ENCODE results near the gene NTRK2.

Gene NTRK2

DNA sequence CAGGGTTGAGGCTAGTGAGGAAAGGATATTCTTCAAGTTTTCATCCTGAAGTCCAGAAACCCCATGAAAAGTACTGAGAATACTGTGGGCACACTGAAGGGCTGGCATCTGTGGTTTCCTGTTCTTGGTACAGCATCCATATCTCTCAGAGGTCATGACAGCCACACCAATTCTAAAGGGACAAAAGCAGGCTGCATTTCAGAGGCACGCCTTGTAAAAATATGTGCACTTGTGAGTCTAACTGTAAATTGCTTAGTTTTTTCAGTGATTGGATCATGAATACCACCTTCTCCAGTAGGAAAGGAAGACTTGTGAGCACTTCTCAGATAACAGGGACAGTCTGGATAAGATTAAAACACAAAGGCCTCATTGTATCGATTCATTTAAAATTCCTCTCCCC, 230.9 kb downstream of the NTRK2 start:
- no peak for DNase-seq

- no peak for DNase-seq
These were observed 234.4 kb downstream of the NTRK2 start for GRCh38 chr9:84903963-84904362.

DNA sequence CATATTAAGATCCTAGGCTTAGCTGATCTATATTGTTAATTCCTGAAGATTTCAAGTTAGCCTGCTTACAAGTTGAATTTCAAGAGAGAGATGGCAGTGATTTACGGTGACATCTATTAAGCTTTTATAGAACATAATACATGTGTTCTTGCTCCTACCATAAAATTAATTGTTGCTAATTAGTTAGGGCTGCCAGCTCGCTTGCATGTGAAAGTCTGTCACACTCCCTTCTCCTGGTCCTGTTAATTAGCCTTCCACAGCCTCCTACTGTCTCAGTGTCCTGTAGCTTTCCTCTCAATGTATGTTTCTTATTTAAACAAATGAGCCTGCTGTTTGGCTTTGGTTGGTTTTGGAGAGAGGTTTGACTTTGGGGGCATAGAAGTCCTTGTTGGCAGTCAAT, 247.2 kb downstream of the NTRK2 start:
- DNase-seq = no peak

- DNase-seq = no peak
These were observed 248.0 kb downstream of the NTRK2 start for GRCh38 chr9:84917366-84918070.

- no peak for DNase-seq
These were observed 249.9 kb downstream of the NTRK2 start for GRCh38 chr9:84919440-84919839.

DNA sequence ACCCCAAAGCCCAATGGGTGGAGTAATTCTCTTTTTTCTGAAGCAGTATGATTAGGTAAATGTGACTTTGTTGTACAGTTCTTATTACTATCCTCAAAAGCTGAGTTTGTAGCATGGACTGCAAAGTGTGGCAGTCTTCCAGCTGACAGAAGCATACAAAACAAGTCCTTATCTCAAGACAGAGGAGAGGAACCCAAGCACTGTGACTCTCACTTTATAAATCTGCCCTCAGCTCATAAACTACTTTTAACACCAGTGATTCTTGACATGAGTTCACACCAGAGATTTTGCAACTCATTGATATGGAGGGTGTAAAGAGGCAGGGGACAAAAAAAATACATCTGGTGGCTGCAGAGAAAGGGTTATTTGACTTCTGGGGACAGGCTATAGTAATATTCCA, 251.6 kb downstream of the NTRK2 start:
- no peak for DNase-seq

GRCh38 chr9:84922051-84922450, 252.5 kb downstream of the NTRK2 start:
- DNase-seq = no peak

GRCh38 chr9:84924266-84924665, 254.7 kb downstream of the NTRK2 start:
- no peak for DNase-seq

GRCh38 chr9:84925225-84925872, 255.8 kb downstream of the NTRK2 start:
- DNase-seq = no peak

DNA sequence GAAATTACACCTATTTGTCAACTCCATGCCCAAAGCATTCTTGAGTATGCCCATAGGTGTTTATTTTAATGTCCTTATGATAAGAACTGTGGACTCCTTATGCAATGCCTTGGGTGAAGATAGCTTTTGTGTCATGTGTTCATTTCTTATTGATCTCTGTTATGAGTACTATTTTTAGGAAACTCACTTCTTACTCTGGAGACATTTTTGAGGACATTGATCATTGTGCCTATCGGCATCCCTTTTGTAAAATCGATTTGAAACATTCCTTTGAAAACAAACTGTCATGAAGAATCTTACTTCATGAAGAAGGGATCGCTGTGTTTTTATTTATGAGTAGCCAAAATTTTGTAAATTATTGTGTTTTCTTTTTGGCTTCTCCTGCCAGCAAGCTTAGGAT, 257.3 kb downstream of the NTRK2 start:
- DNase-seq = no peak

- no peak for DNase-seq
These were observed 258.9 kb downstream of the NTRK2 start for GRCh38 chr9:84928419-84928818.

DNA sequence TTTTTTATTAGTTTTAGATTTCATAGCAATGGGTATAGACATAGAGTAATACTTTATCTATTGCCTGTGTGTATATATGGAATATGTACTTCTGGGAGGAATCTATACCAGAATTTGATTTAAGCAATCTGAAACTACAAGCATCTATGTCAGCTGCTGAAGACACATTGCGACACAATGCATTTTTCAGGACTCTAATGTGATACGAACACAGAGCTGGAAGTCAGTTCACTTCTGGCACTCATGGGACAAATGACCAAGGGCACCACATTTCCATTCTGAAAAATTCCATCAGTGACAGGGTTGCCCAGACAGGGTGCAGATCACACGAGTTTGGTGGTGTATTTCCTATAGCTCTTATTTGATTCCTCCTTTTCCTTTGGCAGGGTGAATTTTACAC, 259.5 kb downstream of the NTRK2 start:
- no peak for DNase-seq

- no peak for DNase-seq
These were observed 263.5 kb downstream of the NTRK2 start for GRCh38 chr9:84932915-84933527.

DNA sequence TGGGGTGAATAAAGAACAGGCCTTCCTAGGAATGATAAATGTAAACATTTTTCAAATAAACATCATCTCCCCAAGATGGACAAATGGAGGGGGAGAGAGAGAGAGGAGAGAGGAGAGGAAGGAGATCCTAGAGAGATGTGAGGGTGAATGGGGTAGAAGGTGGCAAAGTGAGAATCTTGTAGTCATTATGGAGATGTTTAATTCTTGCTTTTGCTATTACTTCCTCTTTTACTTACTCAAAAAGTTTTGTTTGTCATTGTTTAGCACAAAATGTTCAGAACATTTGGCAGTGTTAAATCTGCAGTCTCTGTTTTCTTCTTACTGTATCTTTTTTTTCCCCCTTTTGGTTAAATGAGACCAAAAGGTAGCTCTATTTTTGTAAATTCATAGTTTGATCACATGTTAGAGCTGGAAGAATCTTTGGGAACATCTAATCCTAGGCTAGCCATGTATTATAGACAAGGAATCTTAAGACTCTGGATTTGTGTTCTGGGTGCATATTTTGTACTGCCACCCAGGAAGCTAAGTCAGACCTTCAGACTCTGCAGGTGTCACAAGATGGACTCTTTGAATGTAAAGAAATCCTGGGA, 266.1 kb downstream of the NTRK2 start:
- DNase-seq = no peak

DNA sequence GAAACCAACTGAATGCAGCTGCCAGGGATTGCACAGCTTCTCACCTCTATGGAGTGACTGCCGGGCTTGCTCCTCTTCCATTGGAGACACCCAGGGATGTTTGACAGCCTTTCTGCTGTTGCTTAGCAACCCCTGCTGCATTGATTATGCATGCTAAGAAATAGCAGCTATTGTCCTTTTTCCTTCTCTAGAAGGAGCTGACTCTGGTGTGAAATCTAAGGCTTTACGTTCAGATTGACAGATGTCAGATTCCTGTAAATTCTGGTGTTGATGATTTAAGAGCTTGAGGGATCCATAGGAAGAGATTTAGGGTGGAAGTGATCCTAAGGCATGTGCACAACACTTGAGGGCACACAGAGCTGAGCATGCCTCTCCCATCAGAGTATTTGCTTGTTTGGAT, 267.7 kb downstream of the NTRK2 start:
- no peak for DNase-seq

GRCh38 chr9:84937581-84937980, 268.1 kb downstream of the NTRK2 start:
- DNase-seq = no peak

DNA sequence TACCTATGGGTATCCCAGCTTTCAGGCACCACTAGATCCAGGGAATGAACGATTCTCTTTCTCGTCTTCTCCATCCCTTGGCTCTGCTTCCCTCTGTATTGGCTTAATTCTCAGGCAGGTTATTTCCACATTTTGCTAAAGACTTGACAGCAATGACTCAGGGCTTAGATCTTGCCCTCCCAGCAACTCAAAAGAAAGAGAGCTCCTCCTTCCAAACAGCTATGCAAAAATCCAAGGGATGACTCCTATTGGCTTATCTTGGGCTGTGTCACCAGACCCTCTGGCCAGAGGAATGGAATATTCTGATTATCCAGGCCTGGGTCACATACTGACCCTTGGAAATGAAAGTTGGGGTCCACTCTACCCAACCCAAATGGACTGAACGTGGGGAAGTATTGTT, 270.2 kb downstream of the NTRK2 start:
- no peak for DNase-seq

- no peak for DNase-seq
These were observed 270.8 kb downstream of the NTRK2 start for GRCh38 chr9:84940294-84940693.

DNA sequence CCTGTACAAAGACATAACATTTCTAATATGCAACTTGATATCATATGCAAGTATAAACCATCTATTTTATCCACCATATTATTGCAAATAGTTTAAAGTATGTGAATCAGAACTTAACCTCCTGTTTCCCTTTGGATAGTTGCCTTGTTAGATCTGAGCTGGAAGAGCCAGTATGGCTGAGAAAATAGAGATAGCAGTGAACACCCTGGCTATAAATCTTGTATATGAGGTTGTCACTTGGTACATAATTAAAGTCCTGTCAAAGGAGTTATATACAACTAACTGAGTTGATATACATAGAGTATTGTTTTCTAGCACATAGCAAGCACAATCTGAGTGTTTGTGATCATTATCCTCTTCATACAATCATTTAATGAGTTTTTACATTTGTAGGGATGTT, 272.3 kb downstream of the NTRK2 start:
- DNase-seq = no peak

DNA sequence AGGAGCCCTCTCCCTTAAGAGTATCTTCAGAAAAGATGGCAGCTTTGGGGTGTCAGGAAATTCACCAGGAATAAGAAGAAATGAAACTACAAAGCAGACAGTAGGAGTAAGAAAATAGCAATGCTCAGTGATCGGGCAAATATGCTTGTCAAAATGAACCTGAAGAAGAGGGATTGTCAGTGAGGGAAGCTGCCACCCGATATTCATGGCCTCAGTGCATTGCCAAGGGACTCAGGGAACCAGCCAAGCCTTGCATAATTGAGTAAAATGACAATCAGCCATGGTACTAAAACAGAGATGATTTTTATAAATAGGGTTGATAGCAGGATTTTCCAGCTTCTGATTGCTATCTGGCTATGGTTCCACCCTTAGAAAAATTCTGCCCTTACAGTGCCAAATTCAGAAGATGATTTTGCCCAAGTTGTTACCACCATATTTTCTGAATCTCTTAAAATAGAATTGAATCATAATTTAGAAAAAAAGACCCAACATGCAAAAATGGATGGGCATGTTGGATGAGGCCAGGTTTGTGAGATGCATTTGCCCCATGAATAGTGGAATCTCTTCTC, 274.0 kb downstream of the NTRK2 start:
- DNase-seq = no peak

DNA sequence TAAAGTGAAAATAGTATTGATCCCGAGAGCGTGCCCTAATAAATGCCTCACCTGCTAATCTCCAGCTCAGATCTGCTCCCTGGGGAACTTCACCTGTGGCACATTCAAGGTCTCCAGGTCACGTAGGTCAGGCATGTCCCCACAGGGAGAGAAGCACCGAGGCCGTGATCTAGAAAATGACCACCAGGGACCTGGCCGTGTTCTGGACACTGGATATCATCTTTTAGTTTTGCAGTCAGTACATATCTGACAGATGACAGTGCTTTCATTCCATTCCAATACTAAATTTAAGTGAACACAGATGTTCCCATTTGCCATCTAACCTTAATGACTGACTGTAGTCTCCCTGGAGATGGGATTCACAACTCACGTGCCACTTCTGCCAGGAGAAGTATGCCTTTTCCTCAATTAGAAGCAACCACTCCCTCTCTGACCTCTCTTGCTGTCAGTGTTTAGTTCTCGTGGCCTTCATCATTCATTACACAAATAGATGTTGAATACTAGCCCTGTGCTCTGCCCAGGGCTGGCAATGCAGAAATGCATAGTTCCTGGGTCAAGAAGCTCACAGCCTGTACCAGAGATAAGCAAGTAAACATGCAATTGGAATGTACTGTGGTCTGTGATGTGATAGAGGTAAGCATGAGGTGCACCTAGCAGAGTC, 276.5 kb downstream of the NTRK2 start:
- DNase-seq = no peak

- no peak for DNase-seq
These were observed 278.0 kb downstream of the NTRK2 start for GRCh38 chr9:84947412-84947972.

DNA sequence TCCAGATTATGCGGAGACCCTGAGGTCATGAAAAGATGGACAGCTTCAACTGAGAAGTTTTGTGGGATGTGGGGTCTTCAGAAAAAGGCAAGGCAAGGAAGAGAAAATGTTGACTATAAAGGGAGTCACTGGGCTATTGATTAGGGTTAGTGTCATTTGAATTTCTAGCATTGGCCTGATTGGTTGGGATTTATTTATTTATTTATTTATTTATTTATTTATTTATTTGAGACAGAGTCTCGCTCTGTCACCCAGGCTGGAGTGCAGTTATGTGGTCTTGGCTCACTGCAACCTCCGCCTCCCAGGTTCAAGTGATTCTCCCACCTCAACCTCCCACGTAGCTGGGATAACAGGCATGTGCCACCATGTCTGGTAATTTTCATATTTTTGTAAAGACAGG, 279.7 kb downstream of the NTRK2 start:
- DNase-seq = no peak
